HG02798 (cell line): Measurements from ENCODE around the gene NDUFS1.
"Not testable (repeated sequence)": the region's sequence is repeated elsewhere in the genome, so short reads cannot be mapped to it uniquely, and the experiment has no call there.

Experiments
- ATAC-seq: cut with Tn5 transposase; IDR thresholded peaks from one replicate; pipeline ENCODE4 v1.9.1; 2021; ENCODE audit warnings: mild to moderate bottlenecking; ENCODE audit not compliant: unreplicated experiment, poor library complexity

The NDUFS1 gene

DNA sequence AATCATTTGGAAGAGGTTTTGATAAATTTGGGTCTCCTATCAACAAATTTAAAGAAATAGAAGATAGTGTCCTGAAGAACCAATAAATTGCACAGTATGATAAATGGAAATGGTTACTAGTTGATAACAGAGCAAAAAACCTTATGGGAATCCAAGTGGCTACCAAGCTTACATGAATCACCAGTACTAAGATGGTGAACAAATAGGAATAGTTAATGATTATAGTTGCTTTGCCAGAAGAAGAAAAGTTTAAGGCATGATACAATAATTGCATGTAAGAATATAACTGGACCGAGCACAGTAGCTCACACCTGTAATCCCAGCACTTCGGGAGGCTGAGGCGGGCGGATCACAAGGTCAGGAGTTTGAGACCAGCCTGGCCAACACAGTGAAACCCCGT is 53.7 kb downstream of the NDUFS1 start:
- ATAC-seq: no peak

DNA sequence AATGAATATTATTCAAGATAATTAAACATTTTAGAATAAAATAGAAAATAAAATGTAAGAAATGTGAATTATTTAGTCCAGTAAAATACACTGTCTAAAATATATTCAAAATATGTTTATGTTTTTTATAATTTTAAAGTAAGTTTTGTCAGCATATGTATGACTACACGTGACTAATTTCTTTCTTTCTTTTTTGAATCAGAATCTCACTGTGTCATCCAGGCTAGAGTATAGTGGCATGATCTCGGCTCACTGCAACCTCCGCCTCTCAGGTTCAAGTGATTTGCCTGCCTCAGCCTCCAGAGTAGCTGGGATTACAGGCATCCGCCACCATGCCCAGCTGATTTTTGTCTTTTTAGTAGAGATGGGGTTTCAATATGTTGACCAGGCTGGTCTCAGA is 54.2 kb downstream of the NDUFS1 start:
- ATAC-seq: no peak

DNA sequence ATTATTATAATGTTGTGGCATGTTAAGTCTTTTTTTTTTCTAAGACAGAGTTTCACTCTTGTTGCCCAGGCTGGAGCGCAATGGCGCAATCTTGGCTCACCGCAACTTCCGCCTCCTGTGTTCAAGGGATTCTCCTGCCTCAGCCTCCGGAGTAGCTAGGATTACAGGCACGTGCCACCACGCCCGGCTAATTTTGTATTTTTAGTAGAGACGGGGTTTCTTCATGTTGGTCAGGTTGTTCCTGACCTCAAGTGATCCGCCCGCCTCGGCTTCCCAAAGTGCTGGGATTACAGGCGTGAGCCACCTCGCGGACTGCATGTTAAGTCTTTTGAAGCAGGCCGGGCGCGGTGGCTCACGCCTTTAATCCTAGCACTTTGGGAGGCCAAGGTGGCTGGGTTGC is 60.4 kb downstream of the NDUFS1 start:
- not testable (repeated sequence) for ATAC-seq

DNA sequence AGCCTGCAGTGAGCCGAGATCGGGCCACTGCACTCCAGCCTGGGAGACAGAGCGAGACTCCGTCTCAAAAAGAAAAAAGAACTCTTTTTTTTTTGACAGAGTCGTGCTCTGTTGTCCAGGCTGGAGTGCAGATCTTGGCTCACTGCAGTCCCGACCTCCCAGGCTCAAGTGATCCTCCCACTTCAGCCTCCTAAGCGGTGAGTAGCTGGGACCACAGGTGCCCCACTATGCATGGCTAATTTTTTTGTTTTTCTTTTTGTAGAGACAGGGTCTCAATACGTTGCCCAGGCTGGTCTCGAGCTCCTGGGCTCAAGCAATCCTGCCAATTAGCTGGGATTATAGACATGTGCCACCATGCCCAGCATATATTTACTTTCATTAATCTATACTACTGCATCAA is 60.8 kb downstream of the NDUFS1 start:
- no peak for ATAC-seq

DNA sequence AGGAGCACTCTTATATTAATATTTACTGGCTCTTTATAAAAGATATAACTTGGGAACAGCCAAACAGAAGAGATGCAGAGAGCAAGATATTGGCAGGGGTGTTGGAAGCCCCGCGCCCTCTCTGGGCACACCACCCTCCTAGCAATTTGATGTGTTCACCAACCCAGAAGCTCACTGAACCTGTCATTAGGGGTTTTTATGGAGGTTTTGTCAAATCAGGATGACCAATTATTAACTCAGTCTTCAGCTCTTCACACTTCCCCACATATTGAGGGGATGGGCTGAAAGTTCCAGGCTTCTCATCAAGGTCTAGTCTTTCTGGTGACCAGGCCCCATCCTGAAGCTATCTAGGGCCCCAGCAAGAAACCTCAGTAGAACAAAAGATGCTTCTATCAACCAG is 62.4 kb downstream of the NDUFS1 start:
- ATAC-seq: no peak

DNA sequence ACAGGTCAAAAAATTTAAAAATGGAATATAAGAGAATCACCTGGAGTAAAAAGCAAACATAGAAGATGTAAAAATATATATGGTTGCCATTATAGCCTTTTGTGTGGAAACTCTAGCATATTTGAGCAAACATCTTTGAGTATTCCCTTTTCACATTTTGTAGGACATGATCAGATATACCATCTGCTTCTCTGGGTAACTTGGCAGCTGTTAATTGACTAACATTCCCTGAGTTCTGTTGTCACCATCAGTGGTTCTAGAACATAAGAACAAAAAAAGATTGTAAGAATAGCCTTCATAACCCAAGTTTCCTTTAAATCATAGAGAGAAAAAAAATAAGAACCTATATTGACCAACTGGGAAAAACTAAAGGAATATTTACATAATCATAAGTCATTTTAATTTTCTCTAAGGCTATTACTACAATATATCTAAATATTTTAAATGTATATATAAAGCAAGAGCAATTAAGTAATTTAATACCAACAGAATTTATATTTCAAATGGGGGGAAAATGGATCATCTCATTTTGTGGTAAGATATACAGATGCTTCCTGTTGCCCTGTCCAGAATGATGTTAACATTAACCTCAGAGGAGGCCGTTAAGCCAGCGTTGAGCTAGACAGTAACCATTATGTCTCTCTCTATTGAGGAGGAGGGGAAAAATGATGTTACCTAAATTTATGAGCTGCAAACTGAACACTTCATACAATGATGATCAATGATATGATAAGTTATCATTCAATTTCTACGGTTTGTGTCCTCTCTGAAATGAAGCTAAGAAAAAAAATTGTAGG is 63.5 kb downstream of the NDUFS1 start:
- ATAC-seq: no peak

DNA sequence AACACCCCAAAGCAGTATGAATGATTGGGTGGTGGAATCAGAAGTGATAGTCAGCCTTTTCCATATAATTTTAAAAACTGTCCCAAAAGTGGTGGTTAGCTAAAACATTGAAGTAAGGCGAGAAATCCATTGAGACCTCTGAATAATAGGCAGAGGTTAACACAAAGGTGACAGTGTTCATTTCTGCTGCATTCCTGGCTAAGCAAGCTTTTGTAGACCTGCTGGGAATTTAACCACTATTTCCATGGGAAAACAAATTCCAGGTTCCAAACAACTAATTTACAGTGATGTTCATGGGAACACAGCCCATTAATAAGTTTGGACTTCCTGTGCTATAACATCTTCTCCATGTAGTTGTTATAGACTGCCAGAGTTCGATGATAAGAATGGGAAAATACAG is 66.9 kb downstream of the NDUFS1 start:
- ATAC-seq: no peak

DNA sequence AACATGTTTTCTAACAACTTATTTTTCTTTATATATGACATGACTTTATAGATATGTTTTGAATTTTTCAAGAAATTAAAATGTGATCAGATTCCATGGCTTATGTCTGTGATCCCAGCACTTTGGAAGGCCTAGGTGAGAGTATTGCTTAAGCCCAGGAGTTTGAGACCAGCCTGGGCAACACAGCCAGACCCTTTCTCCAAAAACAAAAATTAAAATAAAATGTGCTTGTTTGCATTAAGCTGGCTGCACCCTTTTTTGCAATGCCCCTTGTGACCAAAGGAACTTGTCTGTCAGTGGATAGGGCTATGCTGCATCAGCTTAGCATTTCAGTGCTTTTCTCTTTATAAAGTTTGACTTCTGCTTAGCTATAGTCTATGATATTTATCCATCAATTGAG is 71.0 kb downstream of the NDUFS1 start:
- no peak for ATAC-seq

DNA sequence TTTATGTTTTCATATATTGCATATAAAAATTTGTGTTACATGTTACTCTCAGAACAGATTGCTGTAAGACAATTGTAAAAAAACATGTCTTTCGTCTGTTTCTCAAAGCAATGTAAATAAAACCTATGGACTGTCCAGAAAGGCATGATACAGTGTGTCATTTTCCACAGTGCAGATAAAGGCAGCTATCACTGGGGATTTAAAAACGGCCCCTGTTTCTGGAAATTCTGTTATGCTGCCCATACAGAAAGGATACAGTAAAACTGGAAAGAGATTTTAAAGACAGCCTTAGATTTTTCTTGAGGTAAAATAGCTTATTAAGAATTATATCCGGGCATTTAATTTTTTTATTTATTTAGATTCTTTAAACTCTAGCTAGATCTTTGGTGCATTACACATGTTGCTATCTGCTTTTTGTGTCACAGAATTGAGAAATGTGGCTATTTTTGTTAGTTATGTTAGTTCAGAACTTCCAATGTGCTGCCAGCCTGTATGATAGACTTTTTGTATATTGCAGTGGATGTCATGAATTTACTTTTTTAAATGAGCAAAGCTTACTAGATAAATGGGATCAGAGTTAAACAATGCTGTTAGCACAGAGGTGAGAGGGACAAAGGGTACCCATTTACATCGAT is 72.4 kb downstream of the NDUFS1 start:
- no peak for ATAC-seq

DNA sequence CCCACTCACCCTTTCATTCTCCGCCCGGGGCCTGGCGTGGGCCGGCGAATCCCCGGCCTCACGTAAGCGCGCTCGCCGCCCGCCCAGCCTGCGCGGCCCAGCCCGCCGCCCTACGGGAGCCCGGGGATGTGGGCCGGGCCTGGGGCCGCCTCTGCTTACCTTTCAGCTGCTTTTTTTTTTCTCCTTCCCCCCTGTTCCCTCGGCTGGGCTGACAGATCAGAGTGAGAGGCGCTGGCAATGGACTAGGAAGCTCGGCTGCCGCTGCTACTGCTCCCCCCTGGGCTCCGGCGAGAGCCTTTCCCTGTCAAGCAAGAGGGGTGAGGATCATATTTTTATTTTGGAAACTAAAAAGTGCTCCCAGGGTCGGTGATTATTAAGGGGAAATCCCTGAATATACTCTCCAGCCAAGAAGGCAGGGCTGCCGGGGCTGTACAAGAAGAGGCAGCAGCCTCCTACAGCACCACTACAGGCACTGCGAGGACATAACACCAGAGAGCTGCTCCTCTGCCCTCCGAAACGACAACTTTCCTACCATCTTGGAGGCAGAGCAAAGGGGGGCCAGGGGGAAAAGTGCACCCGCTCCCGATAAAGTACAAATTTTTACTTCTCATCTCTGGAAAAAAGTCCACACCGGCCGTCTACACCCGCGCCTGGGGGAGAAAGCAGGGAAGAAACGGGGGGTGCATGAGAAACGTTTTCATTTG is 73.3 kb downstream of the NDUFS1 start, which contains the start of gene INO80D:
INO80D (minus strand) TSS at position 433 of the 704 bp plus-strand sequence. CDS start 23,158 bp downstream, outside the sequence.
- ATAC-seq: peak; percentile 87

DNA sequence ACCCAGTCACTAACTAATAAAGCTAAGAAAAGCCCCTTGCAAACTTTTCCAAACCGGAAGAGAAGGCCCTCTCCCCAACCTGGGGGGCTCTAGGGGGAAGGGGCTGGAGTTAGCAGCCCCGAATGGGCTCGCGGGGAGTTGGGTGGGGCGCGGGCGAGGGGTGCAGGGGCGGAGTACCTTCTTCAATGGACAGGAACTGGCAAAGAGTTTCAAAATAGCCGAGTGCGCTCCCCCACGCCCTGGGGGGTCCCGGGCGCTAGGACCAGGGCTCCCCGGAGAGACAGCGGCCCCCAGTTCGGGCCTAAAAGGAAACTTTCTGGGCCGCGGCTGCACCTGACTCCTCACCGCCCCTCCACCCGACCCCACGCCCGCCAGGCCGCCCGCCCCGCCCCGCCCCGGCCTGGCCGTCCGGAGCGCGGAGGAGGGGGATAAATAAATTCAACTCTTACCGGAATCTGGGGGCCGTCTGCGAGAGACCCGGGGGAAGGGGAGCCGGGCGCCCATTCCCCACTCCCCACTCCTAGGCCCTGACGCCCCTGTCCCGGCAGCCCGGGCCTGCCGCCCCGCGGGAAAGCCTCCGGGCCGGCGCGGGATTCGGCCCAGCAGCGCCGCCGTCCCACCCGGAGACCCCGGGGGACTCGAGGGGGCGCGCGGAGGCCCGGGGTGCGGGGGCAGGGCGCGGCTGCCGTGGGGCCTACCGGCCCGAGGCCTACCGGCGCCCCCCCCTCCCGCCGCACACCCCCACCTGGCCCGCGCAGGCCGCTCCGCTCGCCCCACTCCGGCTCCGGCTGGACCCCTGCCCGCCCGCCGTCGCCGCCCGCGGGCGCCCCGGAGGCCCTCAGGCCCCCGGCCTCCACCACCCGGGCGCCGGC is 74.1 kb downstream of the NDUFS1 start:
- ATAC-seq: peak; percentile 34

DNA sequence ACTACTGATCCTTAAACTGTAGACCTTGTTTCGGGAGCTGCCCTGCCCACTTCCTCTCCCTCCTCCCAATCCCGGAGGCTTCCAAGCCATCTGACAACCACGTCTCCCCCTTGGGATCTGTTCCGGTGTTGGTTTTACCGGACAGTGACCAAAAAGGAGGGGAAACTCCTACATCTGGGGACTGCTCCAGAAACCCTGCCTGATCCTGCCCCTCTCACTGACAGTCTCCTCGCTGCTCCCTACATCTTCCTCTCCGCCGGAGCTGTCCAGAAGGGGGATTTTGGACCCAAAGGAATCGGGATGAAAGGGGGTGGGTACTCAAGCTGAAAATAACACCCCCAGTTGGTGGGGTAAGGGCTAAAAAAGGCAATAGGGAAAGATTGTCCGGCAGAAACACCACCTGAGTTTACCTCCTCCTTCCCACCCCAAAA is 74.8 kb downstream of the NDUFS1 start:
- ATAC-seq: no peak

DNA sequence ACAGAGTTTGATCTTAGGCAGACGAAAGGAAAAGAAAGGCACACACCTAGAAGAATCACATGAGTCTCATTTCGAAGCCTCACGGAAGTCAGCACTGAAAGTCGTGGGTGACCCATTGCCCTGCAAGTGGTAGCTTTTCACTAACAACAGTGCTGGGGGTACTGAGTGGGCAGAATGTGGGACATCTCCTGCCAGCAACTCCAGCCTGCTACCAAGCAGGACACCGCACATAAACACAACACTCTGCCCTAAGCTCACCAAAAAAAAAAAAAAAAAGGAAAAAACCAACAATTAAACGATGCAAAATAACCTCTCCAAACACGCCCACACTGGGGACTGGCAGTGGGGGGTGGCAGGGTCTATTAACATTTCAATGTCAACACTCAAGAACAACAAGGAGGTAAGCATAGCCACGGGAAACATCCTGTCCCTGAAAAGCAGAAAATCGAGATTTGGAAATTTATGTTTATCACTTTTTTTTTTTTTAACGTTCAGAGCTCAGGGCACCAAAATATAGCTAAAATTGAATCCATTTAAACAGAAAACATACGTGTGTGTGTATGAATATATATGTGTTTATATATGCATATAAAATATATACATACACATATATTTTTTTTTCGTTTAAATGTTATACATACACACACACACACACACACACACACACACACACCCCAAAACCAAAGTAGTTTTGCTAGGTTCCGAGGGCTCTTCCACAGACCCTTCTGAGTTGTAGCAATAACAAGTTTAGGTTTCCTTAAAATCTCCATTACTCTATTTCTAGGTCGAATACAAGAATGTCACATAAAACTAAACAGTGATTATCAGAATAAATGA is 75.4 kb downstream of the NDUFS1 start:
- ATAC-seq: peak; percentile 16

DNA sequence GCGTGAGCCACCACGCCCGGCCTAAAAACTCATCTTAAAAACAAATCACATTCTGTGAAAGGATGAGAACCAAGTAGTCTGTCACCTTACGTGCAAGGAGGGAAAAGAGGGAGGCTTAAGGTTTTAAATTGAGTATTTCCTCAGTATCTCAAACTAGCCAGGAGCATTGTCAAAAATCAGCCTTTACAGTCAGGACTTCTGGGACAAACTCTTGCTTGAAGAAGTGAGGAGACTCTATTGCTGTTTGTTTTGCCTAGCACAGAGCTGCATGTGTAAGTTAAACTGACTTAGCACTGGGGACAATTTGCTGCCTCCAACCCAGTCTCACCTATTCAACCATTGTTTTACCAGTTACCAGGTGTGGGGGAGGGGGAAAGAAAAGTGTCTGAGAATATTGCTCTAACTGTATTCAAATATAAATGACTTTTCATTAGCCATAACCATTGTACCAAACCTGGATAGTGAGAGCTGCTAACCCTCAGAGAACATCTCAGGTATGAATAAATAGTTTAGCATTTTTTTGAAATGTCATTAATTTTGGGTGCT is 76.9 kb downstream of the NDUFS1 start:
- ATAC-seq: no peak

DNA sequence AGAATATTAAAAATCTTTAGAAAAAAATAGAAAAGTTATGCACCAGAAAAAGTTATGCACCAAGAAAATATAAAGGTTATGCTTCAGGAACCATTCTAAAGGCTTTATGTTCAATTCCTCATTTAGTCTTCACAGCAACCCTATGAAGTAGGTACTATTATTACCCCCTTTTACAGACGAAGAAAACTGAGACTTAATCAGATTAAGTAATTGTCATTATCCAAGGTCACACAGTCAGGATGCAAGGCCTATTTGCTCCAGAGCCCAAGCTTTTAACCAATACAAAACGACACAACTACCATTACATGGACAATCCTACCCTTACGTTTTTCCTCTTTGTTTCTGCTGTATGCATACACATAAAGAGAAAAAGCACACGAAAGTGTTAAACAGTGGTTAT is 78.3 kb downstream of the NDUFS1 start:
- ATAC-seq: no peak

DNA sequence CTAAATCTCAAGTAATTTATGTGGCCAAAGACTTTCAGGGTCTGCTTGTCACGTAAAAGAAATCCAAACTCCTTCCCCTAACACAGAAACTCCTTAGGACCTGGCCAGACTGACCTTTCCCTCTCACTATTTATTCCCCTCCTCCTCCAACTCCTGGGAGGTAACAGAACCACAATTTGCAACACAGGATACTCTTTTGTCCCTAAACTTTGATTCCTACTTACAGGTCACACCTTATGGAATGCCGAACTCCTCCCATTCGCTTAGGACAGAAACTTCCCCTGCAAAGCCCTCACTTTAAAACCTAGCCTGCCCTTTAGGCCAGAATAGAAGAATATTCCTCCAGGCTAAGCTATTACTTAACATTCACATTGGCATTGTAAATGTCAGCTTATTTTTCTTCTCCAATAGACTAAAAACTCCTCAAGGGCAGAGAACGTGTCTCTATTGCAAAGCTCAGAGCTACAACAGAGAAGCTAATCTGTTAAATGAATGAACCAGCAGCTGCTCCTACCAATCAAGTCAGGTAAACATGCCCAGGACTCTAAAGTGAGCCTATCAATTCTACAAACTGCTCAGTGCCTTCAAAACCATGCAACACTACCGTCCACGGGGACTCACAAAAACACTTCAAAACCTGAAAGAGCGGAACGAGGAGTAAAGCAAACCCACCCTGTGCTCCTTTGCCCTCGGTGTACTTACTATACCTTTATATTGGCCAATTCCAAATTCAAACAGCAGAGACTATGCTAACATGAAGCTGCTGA is 79.4 kb downstream of the NDUFS1 start:
- no peak for ATAC-seq

DNA sequence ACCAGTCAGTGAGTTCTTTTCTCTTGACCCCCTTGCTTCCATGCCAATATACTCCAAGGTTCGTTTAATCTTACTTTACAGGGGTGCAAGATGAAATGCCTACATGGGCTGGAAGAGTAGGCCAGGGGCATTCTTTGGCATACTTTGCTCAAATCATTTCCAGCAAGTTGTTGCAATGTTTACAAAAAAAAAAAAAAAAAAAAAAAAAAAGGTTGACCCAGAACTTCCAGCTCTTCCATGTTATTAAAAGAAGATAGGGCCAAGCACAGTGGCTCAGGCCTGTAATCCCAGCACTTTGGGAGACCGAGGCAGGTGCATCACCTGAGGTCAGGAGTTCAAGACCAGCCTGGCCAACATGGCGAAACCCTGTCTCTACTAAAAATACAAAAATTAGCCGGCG is 81.4 kb downstream of the NDUFS1 start:
- ATAC-seq: not testable (repeated sequence)

DNA sequence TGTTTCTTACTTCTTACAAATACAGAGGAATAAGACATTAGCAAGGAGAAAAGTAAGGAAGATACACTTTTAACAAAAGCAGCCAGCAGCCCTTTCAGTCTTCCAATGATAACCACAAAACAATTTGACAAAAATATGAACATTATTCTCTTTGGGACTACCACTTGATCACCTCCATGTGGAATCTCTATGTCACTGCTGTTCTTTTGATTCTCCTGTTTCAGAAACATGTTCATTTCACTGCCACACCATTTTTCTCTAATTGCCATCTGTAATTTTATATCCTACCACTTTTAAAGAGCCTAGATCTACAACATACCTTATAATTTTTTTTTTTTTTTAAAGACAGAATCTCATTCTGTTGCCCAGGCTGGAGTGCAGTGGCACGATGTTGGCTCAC is 84.1 kb downstream of the NDUFS1 start:
- no peak for ATAC-seq
